GM13976 (cell line): ENCODE data around the gene GFOD2.

Source experiments
- DNase-seq: peaks from one replicate; pipeline ENCODE4 v3.0.0; 2012; ENCODE audit warnings: low spot score
- in situ Hi-C: fragments of 300-500 bp; cut with MboI; formaldehyde crosslinking; loops from one replicate; pipeline ENCODE4 v1.12.0; 2022; ENCODE audit warnings: low sequenced_read_pairs, mixed read lengths, inconsistent platforms; ENCODE audit not compliant: unreplicated experiment
- TF ChIP-seq, protein P1 (sequence below): IDR thresholded peaks from 2 replicates; pipeline ENCODE4 v1.5.1; 2012; ENCODE audit warnings: borderline replicate concordance, mild to moderate bottlenecking; ENCODE audit not compliant: insufficient read depth; ENCODE audit errors: extremely low read depth, missing control alignments, control extremely low read depth

Gene GFOD2

DNA sequence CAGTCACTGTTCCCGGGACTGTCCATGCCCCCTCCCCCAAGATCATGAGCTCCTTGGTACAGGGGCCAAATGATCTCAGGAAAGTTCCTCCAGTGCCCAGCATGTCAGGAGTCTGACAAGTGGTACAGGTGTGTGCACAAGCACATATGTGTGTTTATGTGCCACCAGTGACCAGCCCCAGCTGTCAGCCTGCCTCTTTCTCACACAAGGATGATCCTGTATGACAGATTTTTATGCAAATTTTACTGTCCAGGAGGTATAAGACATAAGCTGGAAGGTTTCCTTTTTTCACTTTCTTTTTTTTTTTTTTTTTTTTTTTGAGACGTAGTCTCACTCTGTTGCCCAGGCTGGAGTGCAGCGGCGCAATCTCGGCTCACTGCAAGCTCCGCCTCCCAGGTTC lies 31.4 kb upstream of the GFOD2 start:
- TF ChIP-seq, protein P1, sequence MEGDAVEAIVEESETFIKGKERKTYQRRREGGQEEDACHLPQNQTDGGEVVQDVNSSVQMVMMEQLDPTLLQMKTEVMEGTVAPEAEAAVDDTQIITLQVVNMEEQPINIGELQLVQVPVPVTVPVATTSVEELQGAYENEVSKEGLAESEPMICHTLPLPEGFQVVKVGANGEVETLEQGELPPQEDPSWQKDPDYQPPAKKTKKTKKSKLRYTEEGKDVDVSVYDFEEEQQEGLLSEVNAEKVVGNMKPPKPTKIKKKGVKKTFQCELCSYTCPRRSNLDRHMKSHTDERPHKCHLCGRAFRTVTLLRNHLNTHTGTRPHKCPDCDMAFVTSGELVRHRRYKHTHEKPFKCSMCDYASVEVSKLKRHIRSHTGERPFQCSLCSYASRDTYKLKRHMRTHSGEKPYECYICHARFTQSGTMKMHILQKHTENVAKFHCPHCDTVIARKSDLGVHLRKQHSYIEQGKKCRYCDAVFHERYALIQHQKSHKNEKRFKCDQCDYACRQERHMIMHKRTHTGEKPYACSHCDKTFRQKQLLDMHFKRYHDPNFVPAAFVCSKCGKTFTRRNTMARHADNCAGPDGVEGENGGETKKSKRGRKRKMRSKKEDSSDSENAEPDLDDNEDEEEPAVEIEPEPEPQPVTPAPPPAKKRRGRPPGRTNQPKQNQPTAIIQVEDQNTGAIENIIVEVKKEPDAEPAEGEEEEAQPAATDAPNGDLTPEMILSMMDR: no peak
- in situ Hi-C loops: no loop called here
- DNase-seq: no peak

GRCh38 chr16:67749436-67750078 lies 30.4 kb upstream of the GFOD2 start:
- DNase-seq: no peak
- in situ Hi-C loops: no loop called here
- TF ChIP-seq, protein P1: no peak

- in situ Hi-C loops: no loop called here
- TF ChIP-seq, protein P1: no peak
- no peak for DNase-seq
Observed at GRCh38 chr16:67748834-67749233, 29.7 kb upstream of the GFOD2 start.

- TF ChIP-seq, protein P1: no peak
- in situ Hi-C loops: no loop called here
- no peak for DNase-seq
Observed at GRCh38 chr16:67746846-67747245, 27.7 kb upstream of the GFOD2 start.

GRCh38 chr16:67741118-67741517 lies 22.0 kb upstream of the GFOD2 start:
- TF ChIP-seq, protein P1: no peak
- in situ Hi-C loops: no loop called here
- no peak for DNase-seq

GRCh38 chr16:67740391-67740790 lies 21.3 kb upstream of the GFOD2 start:
- DNase-seq: no peak
- in situ Hi-C loops: no loop called here
- TF ChIP-seq, protein P1: no peak

- in situ Hi-C loops: no loop called here
- TF ChIP-seq, protein P1: no peak
- no peak for DNase-seq
Observed at GRCh38 chr16:67736858-67737257, 17.7 kb upstream of the GFOD2 start.
